ENCODE results near the gene PARPBP.
A peak's percentile ranks its signal among the peaks of the same experiment; 100 is the strongest.
"Not testable (repeated sequence)": the region's sequence is repeated elsewhere in the genome, so short reads cannot be mapped to it uniquely, and the experiment has no call there.

PARPBP gene

DNA sequence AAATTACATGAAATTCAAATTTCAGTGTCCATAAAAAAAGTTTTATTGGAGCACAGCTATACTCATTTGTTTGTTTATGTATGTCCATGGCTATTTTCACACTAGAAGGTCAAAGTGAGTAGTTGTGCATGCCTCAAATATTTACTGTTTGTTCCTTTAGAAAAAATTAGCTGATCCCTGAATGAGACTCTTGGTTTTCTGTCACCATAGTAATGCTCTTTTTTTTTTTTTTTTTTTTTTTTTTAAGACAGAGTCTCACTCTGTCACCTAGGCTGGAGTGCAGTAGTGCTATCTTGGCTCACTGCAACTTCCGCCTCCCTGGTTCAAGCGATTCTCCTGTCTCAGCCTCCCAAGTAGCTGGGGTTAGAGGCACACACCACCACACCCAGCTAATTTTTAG, 1.3 kb downstream of the PARPBP start:
- not testable (repeated sequence) for H3K9me3 Mint-ChIP-seq; H3K27ac Mint-ChIP-seq; ATAC-seq; DNase-seq (ENCODE audit: low spot score in 2 of 2)
- H3K36me3 Mint-ChIP-seq: peaks cover 31% of the 10 kb centered on the region
- peaks cover 11% of the 10 kb centered on the region for H3K4me1 Mint-ChIP-seq
- H3K4me3 Mint-ChIP-seq: peak overlapping the region; percentile 86

DNA sequence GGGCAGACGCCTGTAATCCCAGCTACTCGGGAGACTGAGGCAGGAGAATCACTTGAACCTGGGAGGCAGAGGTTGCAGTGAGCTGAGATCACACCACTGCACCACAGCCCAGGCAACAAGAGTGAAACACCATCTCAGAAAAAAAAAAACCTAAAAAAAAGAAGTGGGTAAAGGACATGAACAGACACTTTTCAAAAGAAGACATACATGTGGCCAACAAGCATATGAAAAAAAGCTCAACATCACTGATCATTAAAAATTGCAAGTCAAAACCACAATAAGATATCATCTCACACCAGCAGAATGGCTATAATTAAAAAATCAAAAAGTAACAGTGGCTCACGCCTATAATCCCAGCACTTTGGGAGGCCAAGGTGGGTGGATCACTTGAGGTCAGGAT, 10.7 kb downstream of the PARPBP start:
- not testable (repeated sequence) for DNase-seq (ENCODE audit: low spot score in 2 of 2); H3K4me1 Mint-ChIP-seq; H3K4me3 Mint-ChIP-seq; H3K9me3 Mint-ChIP-seq; ATAC-seq; H3K27ac Mint-ChIP-seq
- peaks cover 13% of the 10 kb centered on the region for H3K36me3 Mint-ChIP-seq

DNA sequence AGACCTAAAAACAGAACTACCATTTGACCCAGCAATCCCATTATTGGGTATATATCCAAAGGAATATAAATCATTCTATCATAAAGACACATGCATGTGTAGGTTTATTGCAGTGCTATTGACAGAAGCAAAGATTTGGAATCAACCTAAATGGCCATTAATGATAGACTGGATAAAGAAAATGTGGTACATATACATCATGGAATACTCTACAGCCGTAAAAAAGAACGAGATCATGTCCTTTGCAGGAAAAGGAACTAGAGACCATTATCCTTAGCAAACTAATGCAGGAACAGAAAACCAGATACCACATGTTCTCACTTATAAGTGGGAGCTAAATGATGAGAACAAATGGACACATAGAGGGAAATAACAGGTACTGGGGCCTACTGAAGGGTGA, 11.5 kb downstream of the PARPBP start:
- not testable (repeated sequence) for H3K9me3 Mint-ChIP-seq; H3K4me3 Mint-ChIP-seq; ATAC-seq; DNase-seq (ENCODE audit: low spot score in 2 of 2); H3K4me1 Mint-ChIP-seq; H3K27ac Mint-ChIP-seq; H3K36me3 Mint-ChIP-seq

DNA sequence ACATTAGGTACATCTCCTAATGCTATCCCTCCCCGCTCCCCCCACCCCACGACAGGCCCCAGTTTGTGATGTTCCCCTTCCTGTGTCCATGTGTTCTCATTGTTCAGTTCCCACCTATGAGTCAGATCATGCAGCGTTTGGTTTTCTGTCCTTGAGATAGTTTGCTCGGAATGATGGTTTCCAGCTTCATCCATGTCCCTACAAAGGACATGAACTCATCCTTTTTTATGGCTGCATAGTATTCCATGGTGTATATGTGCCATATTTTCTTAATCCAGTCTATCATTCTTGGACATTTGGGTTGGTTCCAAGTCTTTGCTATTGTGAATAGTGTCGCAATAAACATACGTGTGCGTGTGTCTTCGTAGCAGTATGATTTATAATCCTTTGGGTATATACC, 17.6 kb downstream of the PARPBP start:
- H3K9me3 Mint-ChIP-seq; DNase-seq (ENCODE audit: low spot score in 2 of 2); H3K27ac Mint-ChIP-seq; H3K4me1 Mint-ChIP-seq; H3K36me3 Mint-ChIP-seq; H3K4me3 Mint-ChIP-seq; ATAC-seq: not testable (repeated sequence)

DNA sequence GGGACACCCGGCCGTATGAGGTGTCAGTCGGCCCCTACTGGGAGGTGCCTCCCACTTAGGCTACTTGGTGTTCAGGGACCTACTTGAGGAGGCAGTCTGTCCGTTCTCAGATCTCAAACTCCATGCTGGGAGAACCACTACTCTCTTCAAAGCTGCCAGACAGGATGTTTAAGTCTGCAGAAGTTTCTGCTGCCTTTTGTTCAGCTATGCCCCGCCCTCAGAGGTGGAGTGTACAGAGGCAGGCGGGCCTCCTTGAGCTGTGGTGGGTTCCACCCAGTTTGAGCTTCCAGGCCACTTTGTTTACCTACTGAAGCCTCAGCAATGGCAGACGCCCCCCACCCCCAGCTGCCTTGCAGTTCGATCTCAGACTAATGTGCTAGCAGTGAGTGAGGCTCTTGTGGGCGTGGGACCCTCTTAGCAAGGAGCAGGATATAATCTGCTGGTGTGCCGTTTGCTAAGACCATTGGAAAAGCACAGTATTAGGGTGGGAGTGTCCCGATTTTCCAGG, 22.9 kb downstream of the PARPBP start:
- not testable (repeated sequence) for H3K36me3 Mint-ChIP-seq, H3K4me3 Mint-ChIP-seq

DNA sequence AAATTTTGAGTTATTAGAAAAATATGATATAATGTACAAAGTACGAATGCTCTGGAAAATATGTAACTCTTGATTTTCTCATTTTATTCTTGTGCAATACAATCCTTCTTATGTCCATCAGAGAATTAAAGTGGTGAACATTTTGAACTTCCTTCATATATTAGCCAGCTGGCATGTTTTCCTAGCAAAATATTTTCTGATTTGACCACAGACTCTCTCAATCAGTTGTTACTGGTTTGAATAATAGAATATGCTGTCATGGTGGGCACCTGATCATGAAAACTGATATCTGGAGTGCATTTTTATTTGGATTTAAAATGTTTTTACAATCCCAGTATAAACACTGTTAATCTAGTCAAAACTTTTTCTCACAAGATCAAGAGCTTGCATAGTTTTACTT, 24.2 kb downstream of the PARPBP start:
- no peak overlapping the region for H3K27ac Mint-ChIP-seq
- H3K4me3 Mint-ChIP-seq: no peak overlapping the region
- no peaks in the 10 kb centered on the region for H3K4me1 Mint-ChIP-seq
- no peaks in the 10 kb centered on the region for H3K36me3 Mint-ChIP-seq
- DNase-seq (ENCODE audit: low spot score in 2 of 2) (no peak), ATAC-seq (no peak)
- no peaks in the 10 kb centered on the region for H3K9me3 Mint-ChIP-seq

More for the DNA sequence above, 22.9 kb downstream of the PARPBP start:
- not testable (repeated sequence) for ATAC-seq; H3K9me3 Mint-ChIP-seq; H3K27ac Mint-ChIP-seq; DNase-seq (ENCODE audit: low spot score in 2 of 2); H3K4me1 Mint-ChIP-seq

DNA sequence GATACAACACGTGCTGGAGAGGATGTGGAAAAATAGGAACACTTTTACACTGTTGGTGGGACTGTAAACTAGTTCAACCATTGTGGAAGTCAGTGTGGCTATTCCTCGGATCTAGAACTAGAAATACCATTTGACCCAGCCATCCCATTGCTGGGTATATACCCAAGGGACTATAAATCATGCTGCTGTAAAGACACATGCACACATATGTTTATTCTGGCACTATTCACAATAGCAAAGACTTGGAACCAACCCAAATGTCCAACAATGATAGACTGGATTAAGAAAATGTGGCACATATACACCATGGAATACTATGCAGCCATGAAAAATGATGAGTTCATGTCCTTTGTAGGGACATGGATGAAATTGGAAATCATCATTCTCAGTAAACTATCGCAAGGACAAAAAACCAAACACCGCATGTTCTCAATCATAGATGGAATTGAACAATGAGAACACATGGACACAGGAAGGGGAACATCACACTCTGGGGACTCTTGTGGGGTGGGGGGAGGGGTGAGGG, 27.1 kb downstream of the PARPBP start:
- ATAC-seq; H3K36me3 Mint-ChIP-seq; H3K4me3 Mint-ChIP-seq; H3K9me3 Mint-ChIP-seq; H3K27ac Mint-ChIP-seq; DNase-seq (ENCODE audit: low spot score in 2 of 2); H3K4me1 Mint-ChIP-seq: not testable (repeated sequence)

DNA sequence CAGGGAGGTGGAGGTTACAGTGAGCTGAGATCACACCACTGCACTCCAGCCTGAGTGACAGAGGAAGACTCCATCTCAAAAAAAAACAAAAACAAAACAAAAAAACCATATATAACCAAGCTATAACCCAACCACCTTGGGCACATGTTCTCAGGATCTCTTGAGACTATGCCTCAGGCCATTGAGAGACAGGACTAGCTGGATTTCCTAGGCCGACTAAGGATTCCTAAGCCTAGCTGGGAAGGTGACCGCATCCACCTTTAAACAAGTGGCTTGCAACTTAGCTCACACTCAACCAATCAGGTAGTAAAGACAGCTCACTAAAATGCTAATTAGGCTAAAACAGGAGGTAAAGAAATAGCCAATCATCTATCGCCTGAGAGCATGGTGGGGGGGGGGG, 35.2 kb downstream of the PARPBP start:
- not testable (repeated sequence) for DNase-seq (ENCODE audit: low spot score in 2 of 2); H3K4me3 Mint-ChIP-seq; H3K27ac Mint-ChIP-seq; H3K4me1 Mint-ChIP-seq; ATAC-seq; H3K36me3 Mint-ChIP-seq; H3K9me3 Mint-ChIP-seq

DNA sequence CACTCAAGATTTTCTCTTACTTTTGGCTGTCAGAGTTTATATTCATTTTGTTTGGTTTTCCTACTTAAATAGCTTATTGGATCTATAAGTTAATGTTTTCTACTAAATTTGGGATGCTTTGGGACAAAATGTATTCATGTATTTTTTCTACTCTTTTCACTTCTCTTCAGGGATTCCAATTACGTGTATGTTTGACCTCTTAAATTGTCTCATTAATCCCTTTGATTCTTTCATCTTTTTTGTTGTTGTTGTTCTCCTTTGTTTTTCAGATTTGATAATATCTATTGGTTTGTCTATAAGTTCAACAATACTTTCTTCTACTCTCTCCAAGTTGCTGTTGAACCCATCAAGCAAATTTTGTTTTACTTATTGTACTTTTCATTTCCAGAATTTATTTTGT, 43.4 kb downstream of the PARPBP start:
- DNase-seq (ENCODE audit: low spot score in 2 of 2): no peak
- Mint-ChIP-seq H3K9me3 (no peaks in the 10 kb centered on the region), H3K4me1 (peaks cover 13% of the 10 kb centered on the region), H3K27ac (no peak overlapping the region), H3K4me3 (no peak overlapping the region), H3K36me3 (no peaks in the 10 kb centered on the region)
- no peak for ATAC-seq

DNA sequence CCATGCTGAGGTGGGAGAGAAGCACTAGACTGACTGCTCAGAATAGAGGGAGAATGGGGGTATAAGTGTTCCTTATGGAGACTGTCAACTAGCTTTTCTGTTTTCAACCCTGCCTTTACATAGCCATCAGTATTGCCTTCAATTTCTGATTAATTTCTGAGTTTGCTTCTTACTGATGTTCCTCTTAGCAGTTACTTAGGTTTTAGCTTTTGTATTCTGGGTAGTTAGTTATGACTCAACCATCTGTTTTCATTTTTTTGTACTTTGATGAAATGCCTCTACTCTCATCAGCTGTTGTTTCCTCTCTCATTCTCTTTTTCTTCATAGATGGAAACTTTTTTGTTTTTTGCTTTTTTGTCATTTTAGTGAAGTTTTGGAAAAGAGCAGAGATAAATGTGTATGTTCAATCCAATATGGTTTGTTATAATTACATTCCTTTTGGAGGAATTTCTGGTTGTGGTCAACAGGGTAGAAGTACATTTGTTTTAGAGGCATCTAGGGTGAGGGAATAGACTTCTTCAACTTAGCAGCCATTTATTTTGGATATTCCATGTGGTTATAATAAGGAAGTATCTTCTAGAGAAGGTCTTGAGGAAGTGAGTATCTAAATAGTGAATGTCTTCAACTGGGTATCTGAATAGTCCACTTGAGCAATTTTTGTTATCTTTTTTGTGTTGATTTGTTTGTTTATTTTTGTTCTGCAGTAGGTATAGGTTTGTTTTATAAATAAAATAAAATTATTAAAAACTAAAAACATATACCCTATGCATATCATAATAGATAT, 48.0 kb downstream of the PARPBP start:
- ATAC-seq: peak; percentile 97
- Mint-ChIP-seq H3K9me3 (no peaks in the 10 kb centered on the region), H3K4me1 (peaks cover 29% of the 10 kb centered on the region), H3K36me3 (no peaks in the 10 kb centered on the region), H3K4me3 (no peak overlapping the region), H3K27ac (peak overlapping the region; percentile 18)
- no peak for DNase-seq (ENCODE audit: low spot score in 2 of 2)

DNA sequence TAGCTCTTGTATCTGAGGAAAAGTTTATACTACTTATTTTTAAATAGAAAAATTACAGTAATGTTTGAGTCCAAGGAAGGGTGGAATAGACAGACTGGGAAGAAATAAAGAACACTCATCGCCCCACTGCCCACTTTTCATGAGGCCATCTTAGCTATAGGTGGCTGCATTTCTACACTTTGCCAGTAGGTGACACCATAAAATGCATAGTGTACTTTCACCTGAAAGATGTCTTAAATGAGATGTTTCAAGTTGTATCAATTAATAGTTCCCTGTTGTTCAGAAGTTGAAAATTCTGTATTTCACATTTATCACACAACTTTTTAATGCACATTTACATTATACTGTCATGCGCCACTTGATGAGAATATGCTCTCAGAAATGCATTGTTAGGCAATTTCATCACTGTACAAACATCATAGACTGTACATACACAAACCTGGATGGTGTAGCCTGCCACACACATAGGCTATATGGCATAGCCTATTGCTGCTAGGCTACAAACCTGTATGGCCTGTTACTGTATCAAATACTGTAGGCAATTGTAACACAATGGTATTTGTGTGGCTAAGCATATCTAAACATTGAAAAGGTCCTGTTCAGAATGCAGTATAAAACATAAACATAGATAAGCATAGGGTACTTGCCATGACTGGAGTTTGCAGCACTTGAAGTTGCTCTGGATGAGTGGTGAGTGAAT, 50.1 kb downstream of the PARPBP start:
- no peak overlapping the region for H3K27ac Mint-ChIP-seq

DNA sequence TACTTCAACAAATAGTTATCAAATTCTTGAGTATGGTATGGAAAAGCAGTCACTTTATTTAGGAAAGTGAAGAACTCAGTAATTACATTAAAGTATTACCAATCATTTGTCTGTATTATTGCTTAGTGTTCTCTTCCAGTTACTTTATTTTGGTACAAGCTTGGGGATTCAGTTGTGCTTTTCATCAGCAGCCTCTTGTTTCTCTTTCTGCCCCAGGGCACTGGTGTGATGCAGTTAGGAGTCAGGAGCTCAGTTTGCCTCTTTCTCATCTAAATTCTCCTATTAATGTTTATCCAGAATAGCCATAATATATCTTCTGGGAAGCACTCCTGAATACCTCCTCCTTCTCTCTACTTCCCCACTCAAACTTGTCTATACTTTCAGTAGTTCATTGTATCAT, 52.0 kb downstream of the PARPBP start:
- ATAC-seq: no peak
- Mint-ChIP-seq H3K9me3 (no peaks in the 10 kb centered on the region), H3K4me1 (peaks cover 29% of the 10 kb centered on the region), H3K4me3 (no peak overlapping the region), H3K27ac (no peak overlapping the region), H3K36me3 (no peaks in the 10 kb centered on the region)
- no peak for DNase-seq (ENCODE audit: low spot score in 2 of 2)

More for the DNA sequence above, 50.1 kb downstream of the PARPBP start:
- DNase-seq (ENCODE audit: low spot score in 2 of 2) (no peak), ATAC-seq (peak; percentile 51)
- Mint-ChIP-seq H3K4me1 (peaks cover 29% of the 10 kb centered on the region), H3K9me3 (no peaks in the 10 kb centered on the region), H3K4me3 (no peak overlapping the region), H3K36me3 (no peaks in the 10 kb centered on the region)

DNA sequence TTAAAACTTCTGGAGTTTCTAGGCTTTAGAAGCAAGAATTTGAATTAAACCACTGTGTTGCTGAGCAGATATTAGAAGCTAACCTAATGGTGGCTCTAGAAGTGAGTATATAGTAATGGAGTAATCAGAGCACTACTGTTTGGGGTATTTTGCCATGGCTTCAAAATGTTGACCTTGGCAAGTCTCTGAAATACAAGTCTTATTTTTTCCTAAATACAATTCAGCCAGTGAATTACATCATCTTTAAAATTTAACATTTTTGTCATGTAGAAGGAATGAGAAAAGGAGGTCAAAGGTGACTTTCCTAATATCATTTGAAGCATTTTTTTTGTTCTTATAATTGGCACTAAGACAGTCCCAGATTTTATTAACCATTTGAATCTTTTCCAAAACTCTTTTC, 52.5 kb downstream of the PARPBP start:
- peaks cover 24% of the 10 kb centered on the region for H3K4me1 Mint-ChIP-seq
- no peak for ATAC-seq
- H3K27ac Mint-ChIP-seq: no peak overlapping the region

DNA sequence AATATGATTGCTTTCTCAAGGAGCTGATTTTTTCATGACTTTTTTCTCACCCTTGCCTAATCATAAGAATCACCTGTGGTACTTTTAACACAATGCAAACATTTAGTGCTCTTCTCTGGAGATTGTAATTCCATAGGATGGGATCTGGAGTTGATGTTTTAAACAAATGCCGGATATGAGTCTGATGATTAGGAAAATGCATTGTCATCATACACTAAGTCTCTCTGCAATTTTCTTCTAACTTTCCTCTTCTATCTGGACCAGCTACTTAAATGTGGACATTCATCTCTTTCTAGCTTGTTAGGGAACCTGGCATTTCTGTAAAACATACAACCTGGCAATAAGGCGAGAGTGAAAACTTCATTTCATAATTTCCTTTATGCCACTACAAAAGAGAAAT, 54.1 kb downstream of the PARPBP start:
- peaks cover 12% of the 10 kb centered on the region for H3K4me1 Mint-ChIP-seq
- no peak overlapping the region for H3K4me3 Mint-ChIP-seq
- ATAC-seq (no peak), DNase-seq (ENCODE audit: low spot score in 2 of 2) (no peak)
- H3K9me3 Mint-ChIP-seq: no peaks in the 10 kb centered on the region
- H3K27ac Mint-ChIP-seq: no peak overlapping the region
- H3K36me3 Mint-ChIP-seq: no peaks in the 10 kb centered on the region

More for the DNA sequence above, 52.5 kb downstream of the PARPBP start:
- no peaks in the 10 kb centered on the region for H3K9me3 Mint-ChIP-seq
- H3K36me3 Mint-ChIP-seq: no peaks in the 10 kb centered on the region
- DNase-seq (ENCODE audit: low spot score in 2 of 2): no peak
- H3K4me3 Mint-ChIP-seq: no peak overlapping the region

DNA sequence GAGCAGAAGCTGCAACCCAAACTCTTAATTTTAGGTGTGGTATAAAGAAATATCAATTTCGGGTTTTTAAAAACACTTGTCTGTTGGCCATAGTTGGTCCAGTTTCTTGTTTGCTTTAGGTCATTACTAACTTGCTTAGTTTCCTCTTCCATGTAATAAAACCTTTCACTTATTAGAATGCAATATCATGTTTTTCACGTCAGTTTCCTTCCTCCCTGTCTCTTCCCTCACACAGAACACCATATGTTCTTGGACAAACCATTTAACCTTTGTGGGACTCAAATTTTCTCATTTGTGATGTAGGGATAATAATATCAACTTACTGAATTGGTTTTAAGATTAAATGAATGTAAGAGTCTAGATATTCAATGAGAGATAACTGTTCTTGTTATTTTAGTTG, 54.8 kb downstream of the PARPBP start:
- peaks cover 6% of the 10 kb centered on the region for H3K4me1 Mint-ChIP-seq
- DNase-seq (ENCODE audit: low spot score in 2 of 2) (no peak), ATAC-seq (no peak)
- H3K27ac Mint-ChIP-seq: no peak overlapping the region
- no peak overlapping the region for H3K4me3 Mint-ChIP-seq
- H3K36me3 Mint-ChIP-seq: no peaks in the 10 kb centered on the region
- H3K9me3 Mint-ChIP-seq: no peaks in the 10 kb centered on the region

DNA sequence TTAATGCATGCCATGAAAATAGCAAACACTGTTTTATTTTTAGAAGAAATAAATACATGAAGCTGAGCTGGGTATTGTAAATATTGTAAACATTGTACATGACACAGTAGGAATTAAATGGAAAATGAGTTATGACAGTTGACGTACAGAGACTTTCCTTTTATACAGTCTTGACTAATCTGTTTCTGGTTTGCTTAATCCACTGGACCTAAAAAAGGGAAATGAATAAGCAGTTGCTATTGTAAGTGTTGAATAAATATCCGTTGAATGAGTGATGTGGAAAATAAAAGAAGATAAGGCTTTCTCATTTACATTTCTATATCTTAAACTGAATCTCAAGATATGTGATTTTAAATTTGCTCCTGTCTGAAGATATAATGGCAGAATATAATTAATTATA, 62.7 kb downstream of the PARPBP start:
- H3K4me1 Mint-ChIP-seq: no peaks in the 10 kb centered on the region
- no peak for DNase-seq (ENCODE audit: low spot score in 2 of 2)
- no peak overlapping the region for H3K27ac Mint-ChIP-seq
- H3K4me3 Mint-ChIP-seq: no peak overlapping the region
- H3K9me3 Mint-ChIP-seq: no peaks in the 10 kb centered on the region
- H3K36me3 Mint-ChIP-seq: no peaks in the 10 kb centered on the region
- peak; percentile 67 for ATAC-seq
